ENCODE measurements around the gene MAPK12.
"Not testable (repeated sequence)": the region's sequence is repeated elsewhere in the genome, so short reads cannot be mapped to it uniquely, and the experiment has no call there.

The MAPK12 gene

DNA sequence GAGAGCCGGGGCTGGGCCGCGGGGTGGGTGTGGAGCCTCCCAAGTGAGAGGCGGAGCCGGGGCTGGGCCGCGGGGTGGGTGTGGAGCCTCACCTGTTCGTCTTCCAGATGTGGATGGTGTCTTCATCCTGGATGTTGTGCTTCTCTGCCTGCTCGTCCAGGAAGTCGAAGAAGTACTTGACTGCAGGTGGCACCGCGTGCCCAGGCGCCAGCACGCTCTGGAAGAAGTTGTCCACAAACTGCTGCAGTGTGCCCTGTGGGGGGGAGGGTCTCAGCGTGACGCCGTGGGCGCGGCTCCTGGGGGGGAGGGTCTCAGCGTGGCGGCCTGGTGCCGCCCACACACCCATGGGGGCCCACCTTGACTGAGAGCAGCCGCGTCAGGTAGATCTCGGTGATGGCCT lies 16.3 kb upstream of the MAPK12 start:
- no peak for DNase-seq (ENCODE audit: insufficient read length, low spot score)
- no peak for FAIRE-seq
- TF ChIP-seq PAX5 (IDR thresholded peaks at IDR 0.05; ENCODE audit: insufficient read depth, low read length, severe bottlenecking) (no peak), SPI1 (IDR thresholded peaks at IDR 0.05; ENCODE audit: low read depth, low read length) (no peak), TAF1 (IDR thresholded peaks at IDR 0.05; ENCODE audit: low read depth, low read length) (no peak), POLR2AphosphoS5 (IDR thresholded peaks at IDR 0.05; ENCODE audit: low read depth, low read length) (no peak), POU2F2 (IDR thresholded peaks at IDR 0.05; ENCODE audit: low read depth, low read length) (no peak), POLR2A (IDR thresholded peaks at IDR 0.05; ENCODE audit: low read depth, low read length) (no peak)

DNA sequence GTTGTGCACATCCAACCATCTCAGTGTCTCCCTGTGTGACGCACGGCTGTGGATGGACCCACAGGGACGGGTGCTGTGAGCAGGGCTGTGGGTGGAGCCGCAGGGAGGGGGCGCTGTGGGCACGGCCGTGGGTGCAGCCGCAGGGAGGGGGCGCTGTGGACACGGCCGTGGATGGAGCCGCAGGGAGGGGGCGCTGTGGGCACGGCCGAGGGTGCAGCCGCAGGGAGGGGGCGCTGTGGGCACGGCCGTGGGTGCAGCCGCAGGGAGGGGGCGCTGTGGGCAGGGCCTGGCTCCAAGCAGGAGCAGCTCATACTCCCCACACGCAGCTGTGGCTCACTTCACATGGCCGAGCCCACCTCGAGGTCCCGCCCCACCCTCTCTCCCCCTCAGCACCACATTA lies 14.7 kb upstream of the MAPK12 start:
- FAIRE-seq (peak; percentile 100), DNase-seq (ENCODE audit: insufficient read length, low spot score) (peak; percentile 89)
- TF ChIP-seq POU2F2 (IDR thresholded peaks at IDR 0.05; ENCODE audit: low read depth, low read length) (no peak), POLR2A (IDR thresholded peaks at IDR 0.05; ENCODE audit: low read depth, low read length) (no peak), TAF1 (IDR thresholded peaks at IDR 0.05; ENCODE audit: low read depth, low read length) (no peak), PAX5 (IDR thresholded peaks at IDR 0.05; ENCODE audit: insufficient read depth, low read length, severe bottlenecking) (no peak), POLR2AphosphoS5 (IDR thresholded peaks at IDR 0.05; ENCODE audit: low read depth, low read length) (no peak), SPI1 (IDR thresholded peaks at IDR 0.05; ENCODE audit: low read depth, low read length) (no peak)

GRCh38 chr22:50275181-50276055 lies 13.9 kb upstream of the MAPK12 start:
- TF ChIP-seq SPI1 (IDR thresholded peaks at IDR 0.05; ENCODE audit: low read depth, low read length) (no peak), TAF1 (IDR thresholded peaks at IDR 0.05; ENCODE audit: low read depth, low read length) (no peak), POLR2AphosphoS5 (IDR thresholded peaks at IDR 0.05; ENCODE audit: low read depth, low read length) (no peak), POLR2A (IDR thresholded peaks at IDR 0.05; ENCODE audit: low read depth, low read length) (no peak), PAX5 (IDR thresholded peaks at IDR 0.05; ENCODE audit: insufficient read depth, low read length, severe bottlenecking) (no peak), POU2F2 (IDR thresholded peaks at IDR 0.05; ENCODE audit: low read depth, low read length) (no peak)
- no peak for FAIRE-seq
- no peak for DNase-seq (ENCODE audit: insufficient read length, low spot score)

DNA sequence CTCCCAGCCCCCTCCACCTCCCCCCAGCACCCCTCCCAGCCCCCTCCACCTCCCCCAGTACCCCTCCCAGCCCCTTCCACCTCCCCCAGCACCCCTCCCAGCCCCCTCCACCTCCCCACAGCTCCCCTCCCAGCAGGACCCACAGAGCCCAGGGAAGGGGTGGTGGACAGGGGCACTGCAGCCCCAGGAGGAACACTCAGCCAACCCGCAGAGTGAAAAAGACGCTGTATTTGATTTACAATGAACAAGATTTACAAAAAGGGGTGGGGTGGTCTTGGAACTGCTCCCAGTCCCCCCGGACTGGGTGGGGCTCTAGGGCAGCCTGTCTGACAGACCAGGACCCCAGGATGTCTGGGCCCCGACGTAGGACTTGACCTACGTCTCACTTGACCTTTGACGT lies 13.3 kb upstream of the MAPK12 start:
- FAIRE-seq (no peak), DNase-seq (ENCODE audit: insufficient read length, low spot score) (no peak)
- TF ChIP-seq POLR2A (IDR thresholded peaks at IDR 0.05; ENCODE audit: low read depth, low read length) (no peak), SPI1 (IDR thresholded peaks at IDR 0.05; ENCODE audit: low read depth, low read length) (no peak), PAX5 (IDR thresholded peaks at IDR 0.05; ENCODE audit: insufficient read depth, low read length, severe bottlenecking) (no peak), POU2F2 (IDR thresholded peaks at IDR 0.05; ENCODE audit: low read depth, low read length) (no peak), POLR2AphosphoS5 (IDR thresholded peaks at IDR 0.05; ENCODE audit: low read depth, low read length) (no peak), TAF1 (IDR thresholded peaks at IDR 0.05; ENCODE audit: low read depth, low read length) (no peak)

DNA sequence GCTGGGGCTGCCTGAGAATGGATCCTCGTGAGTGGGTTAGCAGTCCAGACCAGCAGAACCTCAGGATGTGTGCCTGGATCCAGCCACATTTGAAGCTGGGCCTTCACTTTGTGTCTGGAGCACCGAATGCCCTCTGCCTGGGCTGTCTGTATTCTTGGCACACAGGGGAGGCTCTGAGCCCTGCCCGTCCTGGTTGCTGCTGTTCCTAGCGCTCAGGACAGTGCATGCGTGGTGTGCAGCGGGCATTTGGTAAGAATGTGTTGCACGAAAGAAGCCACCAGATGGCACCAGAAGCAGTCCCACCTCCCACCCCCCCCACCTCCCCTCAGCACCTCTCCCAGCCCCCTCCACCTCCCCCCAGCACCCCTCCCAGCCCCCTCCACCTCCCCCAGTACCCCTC lies 12.8 kb upstream of the MAPK12 start:
- DNase-seq (ENCODE audit: insufficient read length, low spot score): no peak
- FAIRE-seq: peak; percentile 80
- TF ChIP-seq TAF1 (IDR thresholded peaks at IDR 0.05; ENCODE audit: low read depth, low read length): no peak
- TF ChIP-seq POLR2A (IDR thresholded peaks at IDR 0.05; ENCODE audit: low read depth, low read length): no peak
- no peak for TF ChIP-seq POLR2AphosphoS5 (IDR thresholded peaks at IDR 0.05; ENCODE audit: low read depth, low read length)
- TF ChIP-seq SPI1 (IDR thresholded peaks at IDR 0.05; ENCODE audit: low read depth, low read length): no peak
- TF ChIP-seq POU2F2 (IDR thresholded peaks at IDR 0.05; ENCODE audit: low read depth, low read length): no peak
- no peak for TF ChIP-seq PAX5 (IDR thresholded peaks at IDR 0.05; ENCODE audit: insufficient read depth, low read length, severe bottlenecking)

DNA sequence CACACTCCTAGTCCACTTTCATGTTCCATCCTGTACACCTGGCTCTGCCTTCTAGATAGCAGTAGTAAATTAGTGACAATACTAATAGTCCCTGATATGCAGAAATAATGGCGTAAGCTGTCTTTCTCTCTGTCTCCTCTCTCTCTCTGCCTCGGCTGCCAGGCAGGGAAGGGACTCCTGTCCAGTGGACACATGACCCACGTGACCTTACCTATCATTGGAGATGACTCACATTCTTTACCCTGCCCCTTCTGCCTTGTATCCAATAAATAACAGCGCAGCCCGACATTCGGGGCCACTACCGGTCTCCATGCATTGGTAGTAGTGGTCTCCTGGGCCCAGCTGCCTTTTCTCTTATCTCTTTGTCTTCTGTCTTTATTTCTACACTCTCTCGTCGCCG lies 12.3 kb upstream of the MAPK12 start:
- not testable (repeated sequence) for FAIRE-seq; DNase-seq (ENCODE audit: insufficient read length, low spot score)

- not testable (repeated sequence) for DNase-seq (ENCODE audit: insufficient read length, low spot score); FAIRE-seq
Observed at GRCh38 chr22:50273352-50273751, 11.9 kb upstream of the MAPK12 start.

- TF ChIP-seq POLR2AphosphoS5 (IDR thresholded peaks at IDR 0.05; ENCODE audit: low read depth, low read length) (no peak), PAX5 (IDR thresholded peaks at IDR 0.05; ENCODE audit: insufficient read depth, low read length, severe bottlenecking) (no peak), TAF1 (IDR thresholded peaks at IDR 0.05; ENCODE audit: low read depth, low read length) (no peak), POU2F2 (IDR thresholded peaks at IDR 0.05; ENCODE audit: low read depth, low read length) (no peak), POLR2A (IDR thresholded peaks at IDR 0.05; ENCODE audit: low read depth, low read length) (no peak), SPI1 (IDR thresholded peaks at IDR 0.05; ENCODE audit: low read depth, low read length) (no peak)
- FAIRE-seq (no peak), DNase-seq (ENCODE audit: insufficient read length, low spot score) (no peak)
Observed at GRCh38 chr22:50272044-50272802, 10.7 kb upstream of the MAPK12 start.

DNA sequence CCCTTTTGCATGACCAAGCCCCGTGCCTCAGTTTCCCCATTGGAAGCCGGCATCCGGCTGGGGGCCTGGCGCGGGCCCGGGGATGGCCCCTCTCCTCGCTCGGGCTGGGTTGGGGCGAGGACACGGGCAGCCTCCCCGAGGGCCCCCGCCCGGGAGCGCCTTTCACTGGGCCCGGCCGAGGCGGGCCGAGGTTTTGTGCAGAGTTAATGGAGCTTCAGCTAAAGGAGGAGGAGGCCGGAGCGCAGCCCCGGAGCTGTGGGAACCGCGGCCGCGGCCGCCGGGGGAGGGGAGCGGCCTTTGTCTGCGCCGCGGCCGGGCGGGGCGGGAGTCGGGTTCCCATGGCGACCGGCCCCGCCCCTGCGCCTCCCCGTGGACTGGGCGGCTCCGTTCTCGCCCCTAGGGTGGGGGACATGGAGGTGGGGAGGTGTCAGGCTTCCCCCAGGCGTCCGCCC lies 10.1 kb upstream of the MAPK12 start:
- TF ChIP-seq SPI1 (IDR thresholded peaks at IDR 0.05; ENCODE audit: low read depth, low read length) (no peak), POLR2A (IDR thresholded peaks at IDR 0.05; ENCODE audit: low read depth, low read length) (no peak), POU2F2 (IDR thresholded peaks at IDR 0.05; ENCODE audit: low read depth, low read length) (no peak)
- DNase-seq (ENCODE audit: insufficient read length, low spot score) (peak; percentile 83), FAIRE-seq (peak; percentile 70)
